NOMO-1 treated with dmso at 0.1 percent for 144 hours (cell line): ENCODE results near the gene CEMP1.
"Not testable (repeated sequence)": the region's sequence is repeated elsewhere in the genome, so short reads cannot be mapped to it uniquely, and the experiment has no call there.

ENCODE experiments used
- DNase-seq: peaks from one replicate; lab custom pipeline; 2025; ENCODE audit not compliant: unreplicated experiment; lab: John Stamatoyannopoulos, UW

The CEMP1 gene

DNA sequence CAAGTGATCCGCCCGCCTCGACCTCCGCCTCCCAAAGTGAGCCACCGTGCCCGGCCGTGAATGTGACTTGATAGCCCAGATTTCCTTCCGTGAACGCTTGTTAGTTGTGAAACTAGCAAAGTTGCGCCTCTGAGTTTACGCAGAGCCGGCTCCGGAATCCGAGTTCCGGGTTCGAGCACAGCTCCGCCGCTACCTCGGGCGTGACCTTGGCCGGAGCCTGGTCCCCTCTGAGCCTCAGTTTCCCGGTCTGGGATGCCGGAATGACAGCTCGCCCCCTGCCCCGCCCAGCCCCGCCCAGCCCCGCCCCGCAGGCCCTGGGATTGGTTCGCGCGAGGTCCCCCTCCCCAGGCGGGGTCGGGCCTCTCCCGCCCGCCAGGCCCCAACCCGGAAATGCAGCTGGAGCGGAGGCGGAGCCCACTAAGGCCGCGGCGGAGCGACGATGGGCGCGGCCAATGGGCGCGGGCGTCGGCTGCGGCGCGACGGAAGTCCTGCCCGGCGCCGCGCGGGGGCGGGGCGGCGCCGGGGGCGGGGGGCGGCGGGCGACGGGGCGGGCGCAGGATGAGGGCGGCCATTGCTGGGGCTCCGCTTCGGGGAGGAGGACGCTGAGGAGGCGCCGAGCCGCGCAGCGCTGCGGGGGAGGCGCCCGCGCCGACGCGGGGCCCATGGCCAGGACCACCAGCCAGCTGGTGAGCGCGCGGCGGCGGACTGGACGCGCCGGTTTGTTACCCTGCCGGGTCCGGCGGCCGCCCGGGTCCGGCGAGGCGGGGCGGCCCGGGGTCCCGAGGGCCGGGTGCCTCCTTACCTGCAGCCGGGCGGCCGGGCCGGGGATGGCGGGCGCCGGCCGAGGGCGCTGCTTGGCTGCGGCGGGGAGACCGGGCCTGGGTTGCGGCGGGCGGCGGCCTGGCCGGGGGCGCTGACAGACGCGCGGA is 6.5 kb upstream of the CEMP1 start, which contains the start of gene PDPK1:
TSS of gene PDPK1 (plus strand) at position 571 of the 929 bp plus-strand sequence. CDS start at position 663, 92 bp downstream.
- DNase-seq, result peak; percentile 92

DNA sequence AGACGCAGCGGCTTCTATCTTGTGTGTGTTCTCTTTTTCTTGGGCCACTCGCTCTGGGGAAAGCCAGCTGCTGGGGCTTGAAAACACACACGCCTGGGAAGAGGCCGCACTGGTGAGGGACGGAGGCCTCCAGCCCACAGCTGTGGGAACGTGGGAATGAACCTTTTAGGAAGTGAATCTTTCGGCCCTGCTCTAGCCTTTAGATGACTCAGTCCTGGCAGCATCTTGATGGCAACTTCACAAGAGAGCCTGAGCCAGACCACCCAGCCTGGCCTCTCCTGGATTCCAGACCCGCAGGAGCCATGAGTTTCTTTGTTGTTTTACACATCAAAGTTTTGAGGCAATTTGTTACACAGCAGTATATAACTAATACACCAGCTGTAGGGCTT is 4.4 kb upstream of the CEMP1 start:
- DNase-seq, result peak; percentile 47

DNA sequence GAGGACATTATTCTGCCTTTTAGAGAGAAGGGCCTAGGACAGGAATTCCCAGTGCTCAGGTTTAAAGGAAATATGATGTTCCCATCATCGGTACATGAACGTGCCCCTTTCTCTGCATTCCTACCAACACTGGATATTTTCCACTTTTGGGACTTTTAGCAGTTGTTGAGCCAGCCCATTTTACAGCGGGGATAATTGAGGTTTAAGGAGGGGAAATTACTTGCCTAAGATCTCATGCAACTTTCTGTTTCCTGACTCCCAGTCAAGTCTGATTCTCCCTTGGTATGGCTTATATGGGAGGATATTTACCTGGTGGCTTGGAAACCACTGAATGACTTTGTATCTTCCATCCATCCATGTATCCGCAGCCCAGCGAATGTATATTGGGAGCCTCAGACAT is 3.1 kb upstream of the CEMP1 start:
- DNase-seq, result not testable (repeated sequence)

DNA sequence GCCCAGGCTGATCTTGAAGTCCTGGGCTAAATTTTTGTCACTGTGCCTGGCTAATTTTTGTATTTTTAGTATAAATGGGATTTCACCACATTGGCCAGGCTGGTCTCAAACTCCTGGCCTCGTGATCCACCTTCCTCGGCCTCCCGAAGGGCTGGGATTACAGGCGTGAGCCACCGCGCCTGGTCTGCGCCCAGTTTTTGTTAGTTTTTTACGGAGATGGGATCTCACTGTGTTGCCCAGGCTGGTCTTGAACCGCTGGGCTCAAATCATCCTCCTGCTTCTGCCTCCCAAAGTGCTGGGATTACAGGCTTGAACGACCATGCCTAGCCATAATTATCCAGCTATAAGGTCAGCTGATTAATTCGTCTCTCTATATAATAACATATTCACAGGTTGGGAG is 2.7 kb upstream of the CEMP1 start:
- no peak for DNase-seq

DNA sequence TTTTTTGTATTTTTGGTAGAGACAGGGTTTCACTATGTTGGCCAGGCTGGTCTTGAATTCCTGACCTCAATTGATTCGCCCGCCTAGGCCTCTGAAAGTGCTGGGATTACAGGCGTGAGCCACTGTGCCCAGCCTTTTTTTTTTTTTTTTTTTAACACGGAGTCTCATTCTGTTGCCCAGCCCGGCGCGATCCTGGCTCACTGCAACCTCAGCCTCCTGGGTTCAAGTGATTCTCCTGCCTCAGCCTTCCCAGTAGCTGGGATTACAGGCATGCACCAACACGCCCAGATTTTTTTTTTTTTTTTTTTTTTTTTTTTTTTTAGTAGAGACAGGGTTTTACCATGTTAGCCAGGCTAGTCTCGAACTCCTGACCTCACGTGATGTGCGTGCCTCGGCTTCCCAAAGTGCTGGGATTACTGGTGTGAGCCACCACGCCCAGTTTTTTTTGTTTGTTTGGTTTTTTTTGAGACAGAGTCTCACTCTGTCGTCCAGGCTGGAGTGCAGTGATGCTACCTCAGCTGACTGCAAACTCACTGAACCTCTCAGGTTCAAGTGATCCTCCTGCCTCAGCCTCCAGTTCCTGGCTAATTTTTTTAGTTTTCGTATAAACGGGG is 2.0 kb upstream of the CEMP1 start:
- not testable (repeated sequence) for DNase-seq

DNA sequence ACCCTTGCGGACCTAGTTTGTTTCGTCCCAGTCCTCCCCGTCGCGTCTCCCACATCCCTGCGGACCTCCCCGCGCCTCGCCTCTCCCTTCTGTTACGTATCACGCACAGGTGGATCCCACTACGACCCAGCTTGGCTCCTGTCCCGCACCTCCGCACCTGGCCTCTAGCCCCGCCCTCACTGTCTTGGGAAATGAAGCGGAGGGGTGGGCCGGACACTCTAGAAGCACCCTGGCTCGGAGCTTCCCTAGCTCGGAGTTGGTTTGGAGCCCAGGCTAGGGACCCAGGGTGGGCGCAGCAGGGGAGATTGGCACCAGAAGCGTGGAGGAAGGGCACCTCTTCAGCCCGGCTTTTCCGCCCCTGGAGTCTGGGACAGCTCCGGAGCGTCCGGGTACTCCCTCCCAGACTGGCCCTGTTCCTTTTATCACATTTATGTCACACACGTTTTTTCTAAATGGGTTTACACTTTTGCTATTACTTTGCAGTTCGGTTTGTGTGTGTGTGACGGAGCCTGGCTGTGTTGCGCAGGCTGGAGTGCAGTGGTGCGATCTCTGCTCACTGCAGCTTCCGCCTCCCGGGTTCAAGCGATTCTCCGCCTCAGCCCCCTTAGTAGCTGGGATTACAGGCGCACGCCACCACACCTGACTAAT is 1.4 kb upstream of the CEMP1 start:
- peak; percentile 58 for DNase-seq

DNA sequence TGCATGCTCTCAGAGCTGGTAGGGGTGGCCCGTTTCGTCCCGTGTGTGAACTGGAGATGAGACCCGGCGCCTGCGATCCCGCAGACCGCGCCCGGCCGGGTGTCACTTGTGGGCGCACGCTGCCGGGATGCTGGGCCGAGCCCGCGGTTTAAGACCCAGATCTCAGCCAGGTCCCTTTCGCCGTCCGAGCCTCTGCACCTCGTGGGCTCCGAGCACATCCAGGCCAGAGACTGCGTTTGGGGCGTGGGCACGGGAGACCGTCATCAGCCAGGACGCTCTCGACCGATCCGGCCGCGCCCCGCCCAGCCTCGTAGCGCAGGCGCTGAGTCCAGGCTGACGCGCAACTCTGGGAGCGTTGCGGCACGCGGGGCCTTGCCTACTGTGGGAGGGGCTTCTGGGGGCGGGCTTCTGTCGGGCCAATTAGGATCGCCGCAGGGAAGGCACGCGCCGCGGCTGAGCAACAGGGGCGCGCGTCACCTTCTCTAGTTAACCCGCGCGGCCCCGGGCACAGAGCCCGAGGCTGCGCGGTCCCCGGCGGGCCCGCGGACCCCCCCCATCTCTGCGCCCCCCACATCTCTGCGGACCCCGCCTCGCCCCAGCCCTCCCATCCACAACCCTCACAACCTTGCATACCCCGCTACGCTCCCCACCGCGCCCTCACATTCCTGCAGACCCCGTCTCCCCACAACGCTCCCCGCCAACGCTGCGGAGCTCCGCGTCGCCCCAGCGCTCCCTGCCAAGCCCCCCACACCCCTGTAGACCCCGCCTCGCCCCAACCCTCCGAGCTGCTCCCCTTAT is 687 bp upstream of the CEMP1 start:
- DNase-seq, result peak; percentile 96

DNA sequence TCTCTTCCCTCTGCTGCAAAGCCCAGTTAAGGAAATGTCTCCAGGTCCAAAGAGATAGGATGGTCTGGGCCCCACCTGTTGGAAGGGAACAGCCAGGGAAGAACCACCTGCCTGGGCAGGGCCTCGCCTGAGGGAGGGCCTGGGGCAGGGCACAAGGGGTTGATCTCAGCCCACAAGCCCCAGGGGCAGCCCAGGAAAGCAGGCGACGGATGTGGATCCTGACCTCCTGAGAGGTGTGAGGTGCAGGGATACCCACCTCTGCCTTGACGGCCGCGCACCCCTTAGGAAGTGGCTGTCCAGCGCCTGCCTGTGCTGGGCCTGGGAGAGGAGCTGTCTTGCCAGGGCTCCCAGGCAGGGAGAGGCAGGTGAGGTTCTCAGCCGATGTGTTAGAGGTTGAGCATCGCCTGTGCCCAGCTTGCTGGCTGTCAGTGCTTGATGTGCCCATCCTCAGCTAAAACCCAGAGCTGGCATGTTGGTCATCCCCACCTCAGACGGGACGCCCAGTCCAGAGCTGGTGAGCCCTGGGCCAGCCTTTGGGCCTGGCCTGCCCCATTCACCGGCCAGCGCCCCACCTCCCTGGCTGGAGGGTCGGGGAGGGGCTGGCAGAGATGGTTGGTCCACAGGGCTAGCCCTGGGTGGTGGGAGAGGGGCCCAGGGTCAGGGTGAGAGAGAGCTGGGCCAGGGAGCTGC is 434 bp downstream of the CEMP1 start:
- DNase-seq, result no peak

DNA sequence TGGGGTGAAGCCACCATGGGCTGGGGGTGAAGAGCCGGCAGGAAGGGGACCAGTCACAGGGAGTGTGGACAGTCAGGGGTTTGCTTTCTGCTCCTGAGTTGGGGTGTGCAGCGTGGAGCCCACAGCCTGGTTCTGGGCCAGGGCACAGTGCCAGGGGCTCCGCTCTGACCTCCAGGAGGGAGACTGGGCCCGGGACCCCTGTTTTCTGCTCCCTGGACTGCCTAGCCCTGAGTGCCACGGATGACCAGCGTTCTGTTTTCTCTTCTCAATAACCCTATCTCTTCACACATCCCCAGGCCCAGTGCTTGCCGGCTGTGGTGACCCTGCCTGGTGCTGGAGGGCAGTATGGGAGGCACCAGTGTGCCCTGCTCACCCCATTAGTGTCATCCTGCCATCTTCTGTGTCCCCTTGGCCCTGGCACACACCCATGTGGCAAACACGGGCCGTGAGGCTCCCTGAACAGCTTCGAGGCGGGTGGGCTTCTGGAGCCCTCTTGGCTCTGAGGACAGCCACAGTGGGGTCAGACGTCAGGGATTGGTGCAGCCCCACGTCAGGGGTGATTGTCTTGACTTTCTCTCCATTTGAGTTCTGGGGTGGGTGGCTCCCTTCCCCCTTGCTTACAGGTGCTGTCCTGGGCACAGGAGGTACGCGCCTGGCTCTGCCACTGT is 1.1 kb downstream of the CEMP1 start:
- DNase-seq, result no peak

DNA sequence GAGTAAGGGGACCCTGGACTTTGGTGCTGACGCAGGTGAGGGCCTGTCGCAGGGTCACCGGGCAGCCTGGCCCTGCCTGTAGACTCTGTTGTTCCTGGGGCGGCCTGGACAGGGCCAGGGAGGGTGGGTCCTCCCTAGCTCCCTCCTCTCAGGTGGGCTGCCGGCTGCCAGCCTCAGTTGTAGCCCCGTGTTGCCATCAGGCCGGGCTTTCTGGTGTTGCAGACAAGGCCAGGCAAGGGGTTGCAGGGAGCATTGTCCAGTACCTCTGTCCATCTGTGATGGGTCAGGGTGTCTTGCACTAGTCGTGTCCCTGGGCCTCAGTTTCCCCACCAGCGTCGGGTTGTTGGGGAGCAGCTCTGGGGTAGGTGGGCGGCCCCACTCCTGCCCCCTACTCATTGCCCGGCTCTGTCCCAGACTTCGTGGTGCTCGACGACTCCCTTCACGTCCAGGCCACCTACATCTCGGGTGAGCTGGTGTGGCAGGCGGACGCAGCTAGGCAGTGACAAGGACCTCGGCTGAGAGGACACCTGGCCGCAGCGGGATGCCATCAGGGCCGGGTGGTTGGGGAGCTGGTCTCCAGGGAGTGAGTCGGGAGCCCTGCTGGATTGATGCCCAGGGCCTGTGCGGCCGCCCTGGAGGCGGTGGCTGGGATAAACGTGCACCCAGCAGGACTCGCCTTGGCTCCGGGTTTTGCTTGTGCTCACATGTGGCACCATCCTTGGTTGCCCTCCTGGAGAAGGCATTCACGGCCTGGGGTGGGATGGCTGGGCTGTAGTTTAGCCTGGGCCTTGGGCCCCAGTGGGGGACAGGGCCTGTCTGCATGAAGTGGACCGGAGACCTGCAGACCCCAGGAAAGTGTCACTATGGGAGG is 1.9 kb downstream of the CEMP1 start:
- DNase-seq, result no peak

DNA sequence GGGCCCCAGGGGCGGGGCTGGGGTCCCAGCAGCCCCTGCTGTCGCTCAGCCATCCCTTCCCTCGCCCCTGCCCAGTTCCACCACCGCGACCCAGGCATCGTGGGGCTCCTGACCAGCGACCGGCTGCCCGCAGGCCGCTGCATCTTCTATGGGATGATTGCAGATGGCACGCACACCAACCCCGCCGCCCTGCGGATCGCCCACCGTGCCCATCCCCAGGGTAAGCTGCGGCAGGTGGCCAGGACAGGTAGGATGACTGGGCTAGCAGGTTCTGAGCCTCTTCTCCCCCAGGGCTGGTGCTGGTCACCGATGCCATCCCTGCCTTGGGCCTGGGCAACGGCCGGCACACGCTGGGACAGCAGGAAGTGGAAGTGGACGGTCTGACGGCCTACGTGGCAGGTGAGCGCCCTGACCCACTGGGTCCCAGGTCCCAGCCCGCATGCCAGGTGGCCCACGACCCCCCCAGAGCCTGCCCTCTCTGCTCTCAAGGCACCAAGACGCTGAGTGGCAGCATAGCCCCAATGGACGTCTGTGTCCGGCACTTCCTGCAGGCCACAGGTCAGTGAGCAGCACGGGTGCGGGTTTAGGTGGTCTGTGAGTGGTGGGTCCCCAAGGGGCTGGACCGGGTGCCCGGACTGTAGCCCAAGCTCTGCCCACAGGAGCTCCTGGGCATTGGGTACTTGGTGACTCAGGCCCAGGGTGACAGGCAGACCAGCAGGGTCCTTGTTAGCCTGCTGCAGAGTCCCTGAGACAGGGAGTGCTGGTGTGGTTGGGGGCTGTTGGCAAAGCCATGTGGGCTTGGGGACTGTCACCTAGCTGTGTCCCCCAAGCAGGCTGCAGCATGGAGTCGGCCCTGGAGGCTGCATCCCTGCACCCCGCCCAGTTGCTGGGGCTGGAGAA is 2.8 kb downstream of the CEMP1 start:
- no peak for DNase-seq

DNA sequence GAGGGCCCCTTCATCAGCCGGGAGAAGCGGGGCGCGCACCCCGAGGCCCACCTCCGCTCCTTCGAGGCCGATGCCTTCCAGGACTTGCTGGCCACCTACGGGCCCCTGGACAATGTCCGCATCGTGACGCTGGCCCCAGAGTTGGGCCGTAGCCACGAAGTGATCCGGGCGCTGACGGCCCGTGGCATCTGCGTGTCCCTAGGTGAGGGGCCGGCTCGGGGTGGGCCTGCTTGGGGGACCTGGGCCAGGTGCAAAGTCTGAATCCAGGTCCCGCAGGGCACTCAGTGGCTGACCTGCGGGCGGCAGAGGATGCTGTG is 3.5 kb downstream of the CEMP1 start:
- DNase-seq, result no peak

DNA sequence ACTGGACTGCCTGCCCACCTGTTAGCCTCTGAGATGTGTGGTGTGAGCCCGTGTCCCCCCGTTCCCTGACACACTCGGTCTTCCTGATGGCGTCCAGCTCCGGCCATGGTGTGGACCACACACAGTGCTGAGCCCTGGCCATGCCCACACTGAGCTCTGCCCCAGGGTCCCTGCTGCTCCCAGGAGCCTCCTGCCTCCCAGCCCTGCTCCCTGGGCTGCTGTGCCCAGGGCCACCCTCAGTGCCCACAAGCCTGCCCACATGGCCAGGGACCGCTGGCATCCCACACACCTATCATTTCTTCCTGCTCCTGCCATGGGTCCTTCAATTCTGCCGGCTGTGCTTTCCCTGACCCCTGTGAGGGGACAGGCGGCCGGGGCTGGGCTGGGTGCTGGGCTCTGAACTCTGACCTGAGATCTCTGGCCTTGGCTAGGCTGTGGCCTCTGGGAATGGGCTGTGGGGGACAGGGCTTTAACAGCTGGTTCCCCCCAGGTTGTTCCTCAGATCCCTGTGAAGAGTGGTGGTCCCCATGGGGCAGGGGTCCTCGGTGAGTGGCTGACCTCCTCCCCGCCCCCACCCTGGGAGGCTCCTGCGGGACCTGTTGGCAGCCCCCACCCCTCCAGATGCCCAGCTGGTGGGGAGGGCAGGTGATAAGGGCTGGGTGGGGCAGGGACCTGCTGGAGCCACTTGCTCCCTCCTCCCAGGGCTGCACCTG is 4.0 kb downstream of the CEMP1 start:
- no peak for DNase-seq

DNA sequence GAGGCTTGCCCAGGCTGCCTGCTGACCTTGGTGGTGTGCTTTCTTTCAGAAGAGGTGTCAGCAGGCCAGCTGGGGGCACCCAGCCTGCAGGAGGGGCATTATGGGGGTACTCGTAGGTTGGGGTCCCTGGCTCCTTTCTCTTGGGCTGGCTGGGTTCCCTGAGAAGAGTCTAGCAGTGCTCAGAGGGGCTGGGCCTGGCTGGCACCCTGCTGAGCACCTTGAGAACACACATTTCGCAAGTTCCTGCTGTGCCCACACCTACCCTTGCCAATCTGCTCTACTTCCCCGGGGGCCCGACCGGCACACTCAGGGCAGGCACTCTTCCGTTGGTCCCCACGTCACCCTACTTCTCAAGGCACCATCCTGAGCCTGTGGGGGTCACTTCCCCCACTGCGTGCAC is 5.1 kb downstream of the CEMP1 start:
- no peak for DNase-seq

DNA sequence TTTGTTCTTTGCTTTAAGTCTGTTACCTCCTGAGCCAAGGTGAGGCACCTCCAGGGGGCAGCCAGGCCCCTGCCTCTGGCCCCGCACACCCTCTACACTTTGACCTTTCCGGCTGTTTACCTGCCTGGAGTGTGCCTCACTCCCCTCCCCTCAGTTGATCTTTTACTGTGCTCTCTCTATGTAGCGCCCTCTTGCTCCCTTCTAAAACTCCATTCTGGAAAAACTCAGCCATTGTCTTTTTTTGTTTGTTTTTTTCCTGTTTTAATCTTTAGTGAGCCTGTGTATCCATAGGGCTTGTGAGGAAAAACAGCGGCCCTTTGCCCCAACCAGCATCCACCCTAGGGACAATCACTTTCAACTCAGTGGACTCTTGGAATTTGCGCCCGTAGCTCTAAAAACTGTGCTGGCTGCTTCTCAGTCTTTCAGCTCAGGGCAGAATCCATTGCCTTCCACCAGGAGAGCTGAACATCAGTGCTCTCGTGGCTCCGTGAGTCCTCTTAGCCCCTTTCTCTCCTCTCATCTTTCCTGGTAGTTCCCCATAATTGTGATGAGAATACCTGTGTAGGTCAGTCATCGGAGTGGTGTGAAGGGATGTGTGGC is 6.8 kb downstream of the CEMP1 start:
- DNase-seq, result no peak

DNA sequence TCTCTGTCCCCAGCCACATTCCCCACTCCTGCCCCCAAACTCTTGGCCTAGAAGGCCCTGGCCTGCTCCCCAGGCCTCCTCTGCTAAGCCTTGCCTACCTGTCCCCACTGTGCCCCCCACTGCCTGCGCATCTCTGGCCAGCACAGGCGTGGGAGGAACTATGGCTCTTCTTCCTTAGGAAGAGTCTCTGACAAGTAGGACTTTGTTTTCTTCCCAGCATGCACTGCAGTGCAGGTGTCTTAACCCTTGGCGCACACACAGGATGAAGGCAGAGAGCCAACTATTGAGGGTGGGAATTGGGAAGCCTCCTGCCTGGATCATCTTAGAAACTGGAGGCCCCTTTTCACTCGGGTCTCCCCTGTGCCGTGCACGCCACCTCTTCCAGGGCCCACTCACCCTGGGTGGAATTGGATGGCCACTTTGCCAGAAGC is 7.4 kb downstream of the CEMP1 start:
- no peak for DNase-seq
